ENCODE results near the gene CERKL. TPM values are rescaled to one million over a fixed set of nuclear protein-coding genes. Genes with fewer than 3 reads are reported as not detected.

The CERKL gene
- total RNA-seq, 1 donor from 2014 or later, result 1.2 TPM

GRCh38 chr2:181677912-181678586 lies 21.1 kb upstream of the CERKL start:
- peak; percentile 59 for DNase-seq (ENCODE audit: low read depth)

GRCh38 chr2:181675254-181675653 lies 18.3 kb upstream of the CERKL start:
- no peak for DNase-seq (ENCODE audit: low read depth)

GRCh38 chr2:181674461-181674860 lies 17.6 kb upstream of the CERKL start:
- no peak for DNase-seq (ENCODE audit: low read depth)

DNA sequence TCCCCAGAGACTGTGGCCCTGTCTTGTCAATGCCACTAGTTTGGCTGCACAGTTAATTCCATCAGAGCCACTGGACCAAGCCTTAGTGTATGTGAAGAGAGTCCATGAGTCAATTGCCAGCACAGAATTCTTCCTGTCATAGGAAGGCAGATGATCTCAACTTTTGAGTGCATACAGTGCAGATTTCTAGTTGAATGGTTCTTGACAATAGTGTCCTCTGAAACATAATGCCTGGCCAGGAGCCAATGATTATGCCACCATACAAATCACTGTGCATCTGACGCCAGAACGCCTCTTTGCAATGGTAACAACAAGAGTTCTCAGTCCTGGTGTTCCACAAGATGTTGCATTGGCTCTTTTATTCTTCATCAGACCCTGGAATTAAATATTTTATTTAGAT lies 16.3 kb upstream of the CERKL start:
- peak; percentile 23 for DNase-seq (ENCODE audit: low read depth)

DNA sequence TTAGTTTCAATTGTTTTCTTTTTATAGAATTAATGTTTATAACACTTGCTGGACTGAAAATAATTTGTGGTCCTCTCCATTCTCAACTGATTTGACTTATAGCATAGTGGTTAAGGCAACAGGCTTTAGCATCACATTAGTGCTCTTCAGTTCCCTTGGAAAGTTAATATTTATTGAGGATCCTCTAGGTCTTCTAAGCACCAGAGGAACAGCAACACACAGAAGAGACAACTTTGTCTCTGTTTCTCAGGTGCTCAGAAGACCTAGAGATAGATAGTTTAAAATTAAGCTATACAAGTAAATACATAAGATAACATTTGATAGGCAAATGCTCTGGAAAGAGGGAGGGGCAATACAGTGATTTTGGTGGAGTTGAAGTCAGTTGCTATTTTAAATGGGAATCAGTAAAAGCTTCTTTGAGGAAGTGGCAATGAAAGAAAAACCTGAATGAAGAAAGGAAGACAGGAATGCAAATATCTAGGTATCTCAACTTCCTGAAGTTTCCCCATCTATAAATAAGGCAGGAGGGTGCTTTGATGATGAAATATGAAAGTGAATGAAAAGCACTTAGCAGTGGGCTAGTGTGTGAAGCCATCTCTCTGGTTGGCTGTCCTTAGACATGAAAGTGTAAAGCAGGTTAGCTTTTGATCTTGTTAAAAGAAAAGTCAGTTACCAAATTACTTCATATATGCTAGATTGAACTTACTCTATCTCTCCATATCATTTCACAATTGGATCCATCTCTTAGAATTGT lies 15.5 kb upstream of the CERKL start:
- DNase-seq (ENCODE audit: low read depth), result no peak

DNA sequence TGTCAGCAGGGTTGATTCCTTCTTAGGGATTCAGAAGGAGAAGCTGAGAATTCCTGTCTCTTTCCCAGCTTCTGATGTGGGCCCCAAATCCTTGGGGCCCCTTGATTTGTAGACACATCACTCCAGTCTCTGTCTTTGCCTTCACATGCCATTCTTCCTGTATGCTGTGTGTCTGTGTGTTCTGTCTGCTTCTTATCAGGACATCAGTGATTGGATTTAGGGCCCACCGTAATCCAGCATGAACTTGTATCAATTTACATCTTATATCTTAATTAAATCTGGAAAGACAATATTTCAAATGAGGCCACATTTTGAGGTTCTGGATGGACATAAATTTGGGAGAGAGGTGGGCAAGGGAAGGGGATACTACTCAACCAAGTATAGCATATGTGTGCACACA lies 13.7 kb upstream of the CERKL start:
- DNase-seq (ENCODE audit: low read depth), result no peak

GRCh38 chr2:181667234-181667633 lies 10.3 kb upstream of the CERKL start:
- DNase-seq (ENCODE audit: low read depth), result no peak

- no peak for DNase-seq (ENCODE audit: low read depth)
Measured at GRCh38 chr2:181662287-181662686, 5.4 kb upstream of the CERKL start.

DNA sequence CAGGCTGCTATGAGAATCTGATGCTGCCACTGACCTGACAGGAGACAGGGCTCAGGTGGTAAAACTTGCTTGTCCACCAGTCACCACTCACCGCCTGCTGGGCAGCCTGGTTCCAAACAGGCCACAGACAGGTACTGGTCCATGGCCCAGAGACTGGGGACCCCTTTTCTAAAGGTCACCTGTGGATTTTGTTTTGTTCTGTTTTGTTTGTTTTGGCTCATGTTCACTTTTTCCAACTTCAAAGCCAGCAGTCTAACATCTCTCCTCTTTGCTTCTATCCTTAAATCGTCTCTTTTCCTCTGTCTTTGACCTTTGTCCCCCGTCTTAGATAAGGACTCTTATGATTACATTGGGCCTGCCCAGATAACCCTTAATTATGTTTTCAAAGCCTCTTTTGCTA lies 3.3 kb upstream of the CERKL start:
- no peak for DNase-seq (ENCODE audit: low read depth)

GRCh38 chr2:181658444-181658843 lies 1.5 kb upstream of the CERKL start:
- DNase-seq (ENCODE audit: low read depth), result peak; percentile 50

DNA sequence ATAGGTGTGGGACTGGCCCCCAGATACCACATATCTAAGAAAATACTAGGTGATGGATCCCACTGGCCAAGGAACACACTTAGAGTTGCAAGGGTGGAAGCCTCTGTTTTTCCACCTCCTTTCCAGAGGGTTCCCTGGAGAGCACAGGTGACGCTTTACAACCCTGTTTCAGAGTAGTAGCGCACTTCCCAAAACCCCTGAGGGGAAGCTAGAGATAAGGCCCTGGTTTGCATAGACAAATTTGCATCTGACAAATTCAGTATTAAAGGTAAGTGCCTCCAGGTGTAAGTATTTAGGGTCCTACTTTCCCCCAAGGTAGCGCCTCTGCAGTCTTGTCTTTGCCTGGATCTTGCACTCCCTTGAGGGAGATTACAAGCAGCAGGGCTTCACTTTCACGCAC lies 474 bp upstream of the CERKL start:
- DNase-seq (ENCODE audit: low read depth), result no peak

- peak; percentile 45 for DNase-seq (ENCODE audit: low read depth)
Measured at GRCh38 chr2:181655519-181655918, 1.4 kb downstream of the CERKL start.

- DNase-seq (ENCODE audit: low read depth), result no peak
Measured at GRCh38 chr2:181649436-181649979, 7.4 kb downstream of the CERKL start.

GRCh38 chr2:181648478-181649155 lies 8.3 kb downstream of the CERKL start:
- no peak for DNase-seq (ENCODE audit: low read depth)

DNA sequence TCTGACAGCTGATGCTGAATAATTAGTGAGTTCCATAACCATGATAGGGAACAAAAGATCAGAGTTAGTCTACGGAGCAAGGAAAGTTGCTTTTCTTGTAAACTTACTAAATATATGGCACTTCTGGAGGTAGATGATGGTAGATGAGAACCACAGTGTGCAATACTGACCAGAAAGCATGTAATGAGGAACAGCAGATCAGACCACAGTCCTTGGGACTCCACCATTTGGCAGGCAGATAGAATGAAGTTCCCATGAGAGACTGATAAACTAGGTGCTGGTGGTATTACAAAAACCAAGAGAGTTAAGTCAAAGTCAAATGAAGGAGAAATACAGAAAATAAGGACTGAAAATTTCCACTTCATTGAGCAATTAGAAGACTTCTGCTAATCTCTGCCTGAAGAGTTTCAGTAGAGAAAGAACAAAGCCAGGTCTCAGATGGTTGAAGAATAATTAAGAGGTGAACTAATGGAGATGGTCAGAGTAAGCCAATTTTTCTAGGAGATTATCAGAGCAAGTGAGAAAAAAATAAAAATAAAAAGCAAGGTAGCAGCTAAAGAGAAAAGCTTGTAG lies 10.4 kb downstream of the CERKL start:
- no peak for DNase-seq (ENCODE audit: low read depth)

DNA sequence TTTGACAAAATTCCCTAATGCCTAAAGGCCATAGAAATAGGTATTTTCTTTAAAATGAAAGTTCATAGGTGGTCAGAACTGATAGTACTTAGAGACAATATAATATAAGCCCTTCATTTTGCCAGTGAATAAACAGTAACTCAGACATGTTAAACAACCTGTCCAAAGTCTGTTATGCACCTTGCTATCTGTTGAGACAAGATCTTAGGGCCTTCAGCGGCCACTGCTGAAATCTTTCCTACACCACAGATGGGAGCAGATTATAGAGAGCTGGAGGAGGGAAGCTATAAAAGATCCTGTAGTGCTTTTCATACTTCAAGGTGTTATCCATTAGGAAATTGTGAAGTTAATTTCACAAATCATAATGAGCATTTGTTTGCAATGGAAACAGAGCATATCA lies 13.8 kb downstream of the CERKL start:
- no peak for DNase-seq (ENCODE audit: low read depth)

GRCh38 chr2:181642086-181642485 lies 14.8 kb downstream of the CERKL start:
- DNase-seq (ENCODE audit: low read depth), result peak; percentile 28

DNA sequence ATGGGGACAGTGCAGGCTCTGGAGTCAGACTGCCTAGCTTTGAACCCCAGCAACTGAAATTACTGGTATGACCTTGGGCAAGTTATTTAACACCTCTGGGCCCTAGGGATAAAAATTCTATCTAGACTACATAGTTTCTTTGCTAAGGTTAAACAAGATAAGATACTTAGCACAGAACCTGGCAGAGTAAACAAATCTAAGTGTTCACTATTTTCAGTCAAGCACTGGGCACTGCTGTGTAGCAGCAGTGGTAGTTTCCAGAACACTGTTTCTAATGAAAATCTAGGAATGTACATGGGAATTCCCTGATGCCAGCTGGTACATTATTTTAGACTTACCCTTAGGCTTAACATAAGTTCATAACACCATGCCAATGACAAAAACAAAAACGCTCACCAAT lies 17.2 kb downstream of the CERKL start:
- DNase-seq (ENCODE audit: low read depth), result no peak

DNA sequence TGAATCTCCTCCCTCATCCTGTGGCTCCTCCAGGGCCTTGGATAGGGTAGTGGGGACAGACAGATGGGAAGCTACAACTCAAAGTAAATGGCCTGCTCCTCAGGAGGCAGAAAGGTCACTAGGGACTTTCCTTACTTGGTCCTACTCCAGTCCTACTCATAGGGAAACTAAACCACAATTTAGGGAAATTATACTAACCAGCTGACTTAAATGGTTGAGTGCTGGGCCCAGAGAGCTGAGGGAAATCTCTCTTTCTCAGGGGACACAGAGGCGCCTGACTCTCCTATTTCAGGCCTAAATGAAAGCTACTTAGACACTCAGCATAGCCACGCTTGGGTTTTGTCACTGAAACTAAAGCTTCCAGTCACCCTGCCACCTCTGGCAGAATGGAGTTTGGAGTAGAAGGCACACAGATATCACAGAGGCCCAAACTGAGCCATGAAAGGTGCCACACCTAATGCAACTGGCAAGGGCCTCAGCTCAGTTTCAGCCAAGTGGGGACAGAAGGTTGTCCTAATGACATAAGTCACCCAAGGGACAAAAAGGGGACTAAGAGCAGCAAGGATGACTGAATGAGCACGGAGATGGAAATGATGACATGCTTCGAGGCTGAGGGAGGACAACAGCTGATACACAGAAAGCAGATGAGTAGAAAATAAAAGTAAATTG lies 24.0 kb downstream of the CERKL start:
- DNase-seq (ENCODE audit: low read depth), result peak; percentile 11

- no peak for DNase-seq (ENCODE audit: low read depth)
Measured at GRCh38 chr2:181628590-181629585, 28.0 kb downstream of the CERKL start.

All from renal cortical epithelial cell (primary cell).